ENCODE data around the gene SNX1.
A peak's percentile ranks its signal among the peaks of the same experiment; 100 is the strongest.

SNX1 gene

GRCh38 chr15:64095795-64096667 lies at the start of gene SNX1:
SNX1 (plus strand) TSS chr15:64095982; CDS start chr15:64096014, 32 bp downstream.
- TF ChIP-seq ZFX (IDR thresholded peaks at IDR 0.05) (0 out of 2 replicates have a peak, but pooled peaks have one; percentile 24), CTCF (conservative IDR thresholded peaks at IDR 0.05) (no peak)
- peak within 1 kb of the TSS; percentile 86 for H3K27ac ChIP-seq

- TF ChIP-seq CTCF (conservative IDR thresholded peaks at IDR 0.05) (peak; percentile 95), ZFX (IDR thresholded peaks at IDR 0.05) (0 out of 2 replicates have a peak, but pooled peaks have one; percentile 20)
Observed at GRCh38 chr15:64046421-64047153, 49.2 kb upstream of the SNX1 start, which contains the start of gene DAPK2. DAPK2 (minus strand) TSS chr15:64046485; CDS start chr15:64040261, 6,224 bp downstream.

GRCh38 chr15:64048781-64049460 lies 46.9 kb upstream of the SNX1 start:
- no peak overlapping the region for H3K27ac ChIP-seq
- TF ChIP-seq CTCF (conservative IDR thresholded peaks at IDR 0.05) (no peak), ZFX (IDR thresholded peaks at IDR 0.05) (no peak)

More at GRCh38 chr15:64046421-64047153, 49.2 kb upstream of the SNX1 start, which contains the start of gene DAPK2:
- peak within 1 kb of the TSS; percentile 68 for H3K27ac ChIP-seq

GRCh38 chr15:64050281-64051092 lies 45.3 kb upstream of the SNX1 start:
- H3K27ac ChIP-seq, result peak overlapping the region; percentile 64
- TF ChIP-seq CTCF (conservative IDR thresholded peaks at IDR 0.05) (no peak), ZFX (IDR thresholded peaks at IDR 0.05) (no peak)

- H3K27ac ChIP-seq, result peak overlapping the region; percentile 64
- TF ChIP-seq ZFX (IDR thresholded peaks at IDR 0.05), result 0 out of 2 replicates have a peak, but pooled peaks have one; percentile 14
- TF ChIP-seq CTCF (conservative IDR thresholded peaks at IDR 0.05), result no peak
Observed at GRCh38 chr15:64051093-64051402, 44.7 kb upstream of the SNX1 start.

- no peak for TF ChIP-seq CTCF (conservative IDR thresholded peaks at IDR 0.05)
- no peak for TF ChIP-seq ZFX (IDR thresholded peaks at IDR 0.05)
- H3K27ac ChIP-seq, result peak overlapping the region; percentile 64
Observed at GRCh38 chr15:64051407-64052259, 44.1 kb upstream of the SNX1 start.

All from C4-2B (cell line).